GM18502 (cell line): ENCODE measurements around the gene OMD.
"Not testable (repeated sequence)": the region's sequence is repeated elsewhere in the genome, so short reads cannot be mapped to it uniquely, and the experiment has no call there.

Experiments
- ATAC-seq: cut with Tn5 transposase; IDR thresholded peaks from one replicate; pipeline ENCODE4 v1.9.1; 2021; ENCODE audit warnings: mild to moderate bottlenecking; ENCODE audit not compliant: unreplicated experiment, poor library complexity

OMD gene

DNA sequence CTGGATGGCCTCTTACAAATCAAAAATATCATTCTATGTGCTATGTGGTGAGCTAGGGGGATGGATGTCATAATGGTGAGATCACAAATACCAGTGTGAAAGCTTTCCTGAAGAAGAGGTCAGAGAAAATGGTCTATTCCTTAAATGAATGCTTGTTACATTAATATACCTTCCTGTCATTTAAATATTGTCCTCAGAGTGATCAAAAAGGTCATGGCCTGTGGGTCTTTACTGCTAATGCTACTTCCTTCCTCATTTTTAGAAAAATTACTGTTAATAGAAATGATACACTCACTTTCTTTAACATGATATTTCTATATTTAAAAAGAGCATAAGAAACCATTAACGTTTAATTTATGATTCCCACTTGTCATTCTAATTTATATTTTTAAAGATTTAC, 9.7 kb downstream of the OMD start:
- no peak for ATAC-seq

DNA sequence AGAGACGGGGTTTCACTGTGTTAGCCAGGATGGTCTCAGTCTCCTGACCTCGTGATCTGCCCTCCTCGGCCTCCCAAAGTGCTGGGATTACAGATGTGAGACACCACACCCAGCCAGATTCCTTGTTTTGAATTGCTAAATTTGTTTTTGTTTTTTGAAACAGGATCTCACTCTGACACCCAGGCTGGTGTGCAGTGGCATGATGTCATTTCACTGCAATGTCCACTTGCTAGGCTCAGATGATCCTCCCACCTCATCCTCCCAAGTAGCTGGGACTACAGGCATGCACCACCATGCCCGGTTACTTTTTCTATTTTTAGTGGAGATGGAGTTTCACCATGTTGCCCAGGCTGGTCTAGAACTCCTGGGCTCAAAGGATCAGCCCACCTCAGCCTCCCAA, 13.1 kb downstream of the OMD start:
- ATAC-seq: not testable (repeated sequence)

DNA sequence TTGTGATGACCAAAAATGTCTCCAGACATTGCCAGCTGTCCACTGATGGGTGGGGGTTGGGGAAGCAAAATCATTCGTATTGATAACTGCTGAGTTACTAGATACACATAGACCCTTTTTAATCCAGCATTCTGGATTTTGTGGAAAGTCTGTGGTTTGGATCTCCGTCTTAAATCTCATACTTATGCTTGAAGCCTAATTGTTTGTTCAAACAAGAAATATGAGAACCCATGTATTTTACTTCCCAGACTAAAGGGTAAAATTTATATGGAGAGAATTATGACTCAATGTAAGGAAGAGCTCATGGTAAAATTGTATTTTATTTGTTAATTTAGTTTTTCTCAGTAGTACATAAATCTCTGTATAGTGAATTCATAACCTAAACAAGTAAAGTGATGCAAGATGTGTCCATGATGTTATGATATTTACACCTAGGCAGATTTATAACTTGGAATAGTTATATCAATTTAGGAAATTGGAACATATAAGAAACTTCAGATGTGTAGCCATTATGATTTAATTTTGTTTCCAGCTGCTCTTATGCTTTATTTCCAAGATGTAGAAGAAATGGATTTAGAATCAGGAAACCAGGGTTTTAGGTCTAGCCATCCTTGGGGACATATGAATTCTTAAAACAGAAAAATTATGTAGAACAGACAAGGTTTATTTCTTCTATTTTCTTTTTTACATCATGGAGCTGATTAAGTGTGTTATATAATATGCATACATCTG, 15.4 kb downstream of the OMD start:
- no peak for ATAC-seq

DNA sequence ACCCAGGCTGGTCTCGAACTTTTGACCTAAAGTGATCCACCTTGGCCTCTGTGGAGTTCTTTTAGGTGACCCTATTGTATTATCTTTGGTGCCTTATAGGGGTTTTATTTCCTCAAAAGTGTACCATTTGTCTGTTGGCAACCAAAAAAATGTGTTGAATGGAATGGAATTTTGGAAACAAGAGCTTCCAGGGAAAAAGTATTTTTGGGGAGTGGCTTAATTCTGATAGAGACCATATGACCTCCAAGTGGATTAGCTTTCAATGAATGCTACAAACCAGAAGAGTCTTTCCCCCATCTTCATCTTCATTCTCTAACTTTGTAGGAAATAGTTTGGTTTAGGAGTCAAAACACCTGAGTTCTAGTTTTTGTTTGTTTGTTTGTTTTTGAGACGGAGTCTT, 16.5 kb downstream of the OMD start:
- ATAC-seq: no peak

DNA sequence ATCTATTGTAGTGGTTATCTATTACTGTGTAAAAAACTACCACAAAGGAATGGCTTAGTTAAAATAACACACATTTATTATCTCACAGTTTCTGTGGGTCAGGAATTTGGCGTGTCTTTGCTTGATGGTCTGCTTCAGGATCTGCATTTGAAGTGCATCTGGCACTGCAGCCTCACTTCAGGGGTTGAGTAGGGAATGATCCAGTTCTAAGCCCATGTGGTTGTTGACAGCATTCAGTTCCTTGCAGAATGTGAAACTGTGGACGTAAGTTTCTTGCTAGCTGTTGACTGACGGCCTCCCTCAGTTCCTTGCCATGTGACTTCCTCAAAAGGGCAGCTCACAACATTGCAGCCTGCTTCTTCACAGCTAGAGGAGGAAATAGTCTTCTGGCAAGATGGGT, 17.8 kb downstream of the OMD start:
- peak; percentile 74 for ATAC-seq

DNA sequence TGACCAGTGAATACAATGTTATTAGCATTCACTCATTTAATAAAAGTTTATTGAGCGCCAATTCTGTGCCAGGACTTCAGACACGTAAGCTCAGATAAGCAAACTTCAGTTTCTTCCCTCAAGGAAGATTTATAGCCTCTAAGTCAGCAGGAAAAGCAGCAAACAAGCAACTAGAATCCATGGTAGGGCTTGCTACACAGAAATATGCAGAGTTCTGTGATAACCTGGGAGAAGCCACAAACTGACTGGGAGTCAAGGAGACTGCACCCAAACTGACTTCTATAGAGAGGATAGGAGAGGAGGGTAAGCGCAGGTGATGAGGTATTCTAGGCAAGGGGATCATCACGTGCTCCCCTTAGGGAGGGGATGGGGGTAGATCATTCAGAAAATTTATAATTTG, 18.5 kb downstream of the OMD start:
- no peak for ATAC-seq

DNA sequence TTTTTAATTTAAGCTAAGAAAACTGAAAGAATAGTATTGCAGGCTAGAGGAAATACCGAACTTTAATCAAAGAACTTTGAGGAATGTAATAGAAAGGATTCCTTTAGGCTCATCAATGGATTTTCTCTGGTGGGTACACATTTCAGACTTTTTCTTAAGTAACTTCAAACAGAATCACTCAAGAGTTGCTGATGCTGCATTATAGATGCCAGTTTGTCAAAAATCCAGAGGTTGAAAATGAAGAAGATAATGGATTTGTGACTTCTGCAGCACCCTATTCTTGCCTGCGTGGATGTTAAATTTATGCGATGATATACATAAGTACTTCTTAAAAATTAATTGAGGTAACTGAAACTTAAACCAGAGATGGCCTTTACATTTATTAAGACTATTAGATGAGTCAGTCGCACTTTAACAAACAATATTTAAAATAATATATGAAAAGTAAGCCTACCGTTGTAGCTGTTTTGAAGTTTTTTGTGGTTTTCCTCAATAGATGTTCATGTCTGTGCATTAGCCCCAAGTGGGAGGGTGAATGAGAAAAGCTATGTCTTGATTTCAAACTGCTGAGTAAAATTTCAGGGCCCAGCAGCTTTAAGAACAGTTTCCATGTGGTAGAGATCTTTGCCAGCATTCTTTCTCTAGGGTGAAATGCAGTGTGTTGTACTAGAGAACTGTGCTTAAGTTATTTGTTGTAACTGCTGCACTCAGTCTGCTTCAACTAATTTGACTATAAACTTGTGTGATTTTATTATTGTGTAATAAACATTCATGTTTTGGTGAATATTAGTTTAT, 20.0 kb downstream of the OMD start, which contains the start of gene OGN:
Gene OGN (minus strand): TSS at position 537 of the 795 bp plus-strand sequence. CDS start 1,171 bp downstream, outside the sequence.
- no peak for ATAC-seq

DNA sequence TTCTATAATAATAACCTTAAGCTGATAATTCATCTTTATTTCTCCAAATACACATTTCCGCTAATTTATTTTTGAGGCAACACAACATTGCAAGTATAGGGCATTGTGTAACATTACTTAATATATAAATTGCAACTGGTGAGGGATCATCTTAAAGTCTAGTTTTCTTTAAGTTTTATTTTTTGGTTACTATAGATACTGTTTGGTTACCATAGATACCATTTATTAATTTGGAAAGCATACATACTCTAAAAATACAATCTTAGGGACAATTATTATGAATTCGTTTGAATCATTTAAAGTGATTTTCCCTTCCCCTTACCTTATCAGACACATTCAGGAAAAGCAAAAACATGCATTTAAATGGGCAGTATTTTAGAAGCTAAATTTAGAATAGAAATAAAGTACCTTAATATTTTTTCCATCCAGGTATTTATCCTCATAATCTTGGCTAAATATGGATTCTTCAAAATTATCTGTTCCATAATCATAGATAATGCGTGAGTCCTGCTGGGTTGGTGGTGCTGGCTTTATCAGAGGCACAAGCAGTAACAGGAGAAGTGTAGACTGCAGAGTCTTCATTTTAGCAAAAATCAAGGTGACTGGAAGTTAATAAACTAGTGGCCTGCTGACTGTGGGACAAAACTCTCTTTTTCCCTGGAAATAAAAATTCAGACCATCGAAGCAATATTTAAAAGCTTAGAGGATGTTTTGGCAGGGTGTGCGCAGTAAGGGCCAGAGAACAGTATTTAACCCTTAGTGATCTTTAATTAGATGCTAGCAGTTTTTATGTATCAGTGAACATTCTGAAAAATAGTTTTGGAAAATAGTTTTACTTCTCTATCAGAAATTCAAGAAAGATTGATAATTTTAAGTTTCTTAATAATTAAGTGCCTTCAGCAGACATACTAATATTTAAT, 21.2 kb downstream of the OMD start:
- ATAC-seq: no peak

DNA sequence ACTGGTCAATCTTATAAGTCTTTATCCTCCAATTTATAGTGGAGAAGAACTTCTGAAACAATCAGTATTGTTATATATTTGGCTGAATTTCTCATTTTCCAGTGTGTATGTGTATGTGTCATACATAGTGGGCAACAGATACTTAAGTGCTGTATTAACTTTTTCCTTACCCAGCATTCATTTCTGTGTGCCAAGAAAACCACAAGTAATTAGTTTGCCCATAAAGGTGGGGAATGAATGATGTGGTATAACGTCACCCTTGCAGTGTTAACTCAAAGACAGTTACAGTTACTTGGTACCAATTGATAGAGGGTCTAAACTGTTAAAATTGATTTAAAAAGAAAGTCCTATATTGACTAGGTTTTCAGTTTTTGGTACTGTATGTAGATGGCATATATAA, 21.9 kb downstream of the OMD start:
- no peak for ATAC-seq

DNA sequence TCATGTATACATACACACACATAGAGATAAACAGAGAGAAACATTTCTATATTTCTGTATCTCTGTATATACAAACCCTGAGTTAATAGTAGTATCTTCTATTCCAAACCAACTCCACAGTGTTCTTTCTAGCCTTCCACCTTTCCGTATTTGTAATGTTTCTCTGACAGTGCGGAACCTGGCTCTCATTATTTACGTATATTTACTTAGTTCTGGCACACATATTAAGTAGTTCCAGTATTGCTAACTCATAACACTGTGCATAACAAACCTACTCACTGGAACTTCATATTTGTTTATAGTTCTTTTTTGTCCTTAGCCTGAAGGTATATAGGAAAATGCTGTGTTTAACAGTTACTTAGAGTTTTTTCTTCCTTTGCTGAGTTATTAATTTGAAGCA, 26.4 kb downstream of the OMD start:
- no peak for ATAC-seq

DNA sequence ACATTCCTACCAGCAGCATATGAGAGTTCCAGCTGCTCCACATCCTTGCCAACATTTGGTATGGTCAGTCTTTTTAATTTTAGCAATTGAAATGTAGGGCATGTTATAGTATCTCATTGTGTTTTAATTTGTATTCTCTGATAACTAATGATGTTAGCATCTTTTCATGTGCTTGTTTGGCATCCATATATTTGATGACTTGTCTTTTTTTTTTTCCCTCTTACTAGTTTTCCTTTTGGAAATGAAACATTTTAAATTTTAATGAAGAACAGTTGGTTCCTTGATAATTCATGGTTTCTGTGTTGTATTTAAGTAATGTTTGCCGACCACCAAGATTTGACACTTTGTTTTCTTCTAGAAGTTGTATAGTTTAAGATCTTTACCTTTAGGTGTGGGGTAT, 28.7 kb downstream of the OMD start:
- no peak for ATAC-seq

DNA sequence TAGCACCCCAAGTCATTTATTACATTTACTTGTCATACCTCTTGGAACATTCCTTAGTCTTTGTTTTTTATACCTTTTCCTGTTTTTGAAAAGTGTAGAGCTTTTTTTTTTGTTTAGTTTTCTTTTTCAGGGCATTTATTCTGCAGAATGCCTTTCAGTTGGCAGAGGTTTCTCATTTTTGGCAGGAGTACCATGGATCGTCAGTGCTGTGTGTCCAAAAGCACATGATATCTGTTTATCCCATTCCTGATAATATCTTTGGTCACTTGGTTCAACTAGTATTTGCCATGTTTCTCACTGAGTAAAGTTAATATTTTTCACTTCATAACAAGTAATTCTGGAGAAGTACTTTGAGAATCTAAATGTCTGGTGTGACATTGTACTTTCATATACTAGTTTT, 30.6 kb downstream of the OMD start:
- no peak for ATAC-seq

DNA sequence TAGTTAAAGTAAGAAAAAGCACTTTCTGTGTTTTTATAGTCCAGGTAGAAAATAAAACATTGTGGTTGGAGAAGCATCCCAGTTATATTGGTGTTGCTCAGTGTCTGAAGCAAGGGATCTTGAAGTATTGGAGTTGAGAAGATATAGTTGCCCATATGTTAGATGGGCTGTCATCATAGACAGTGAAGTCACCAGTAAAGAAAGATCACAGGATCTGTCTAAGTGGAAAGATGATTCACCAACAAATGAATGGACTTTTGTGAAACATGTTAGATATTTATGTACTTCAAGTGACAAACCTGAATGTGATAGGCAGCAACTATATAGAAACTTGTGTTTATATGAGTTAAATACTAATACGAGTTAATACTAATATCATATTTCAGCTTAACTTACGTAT, 31.6 kb downstream of the OMD start:
- ATAC-seq: no peak

DNA sequence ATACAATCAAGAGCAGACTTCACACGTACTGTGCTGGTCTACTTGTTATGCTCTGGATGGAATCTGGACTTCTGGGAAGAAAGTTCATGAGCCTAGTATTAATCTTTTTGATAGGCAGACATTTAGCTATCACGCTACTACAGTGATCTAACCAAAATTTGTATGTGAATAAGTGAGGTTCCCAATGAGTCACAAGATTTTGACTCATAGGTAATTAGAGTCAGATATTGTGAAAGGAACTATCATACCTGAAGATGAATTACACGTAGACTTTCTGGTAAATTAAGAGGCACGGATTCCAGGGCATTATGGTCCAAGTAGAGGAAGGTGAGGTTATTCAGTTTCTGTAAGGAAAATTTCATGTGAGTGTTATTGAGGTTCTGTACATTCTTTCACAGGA, 38.3 kb downstream of the OMD start:
- no peak for ATAC-seq

DNA sequence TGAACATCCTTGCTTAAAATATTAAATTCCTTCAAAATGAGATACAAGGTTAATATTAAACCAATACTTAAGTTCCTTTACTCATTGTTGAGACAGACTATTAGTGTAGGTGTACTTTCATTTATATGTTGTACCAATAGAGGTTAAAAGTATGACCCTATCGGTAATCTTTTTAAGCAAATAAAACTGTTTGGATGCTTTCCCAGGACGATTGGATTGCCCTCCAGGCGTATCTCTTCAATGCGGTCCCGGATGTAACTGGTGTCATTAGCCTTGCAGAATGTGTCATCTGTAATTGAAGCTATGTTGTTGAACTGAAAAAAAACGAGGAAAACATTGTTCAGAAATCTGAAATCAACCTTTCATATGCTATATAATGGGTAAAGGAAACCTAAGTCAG, 38.8 kb downstream of the OMD start:
- ATAC-seq: no peak

DNA sequence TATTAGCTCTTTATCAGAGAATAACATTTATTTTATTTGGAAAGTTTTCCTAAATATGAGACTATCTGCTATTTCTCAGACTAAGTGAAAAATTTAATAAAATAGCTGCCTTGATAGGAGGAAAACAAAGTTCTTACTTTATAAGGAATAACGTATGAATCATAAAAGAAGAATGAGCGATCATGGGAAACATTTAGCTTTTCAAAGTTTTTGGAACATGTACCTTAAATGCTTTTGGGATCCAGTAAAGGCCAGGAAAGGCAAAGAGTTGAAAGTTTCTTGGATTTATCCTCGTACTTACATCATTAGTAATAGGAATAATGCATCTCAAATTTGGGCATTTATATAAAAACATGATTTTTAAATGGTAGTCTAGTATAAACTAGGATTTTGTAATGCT, 39.3 kb downstream of the OMD start:
- ATAC-seq: no peak

DNA sequence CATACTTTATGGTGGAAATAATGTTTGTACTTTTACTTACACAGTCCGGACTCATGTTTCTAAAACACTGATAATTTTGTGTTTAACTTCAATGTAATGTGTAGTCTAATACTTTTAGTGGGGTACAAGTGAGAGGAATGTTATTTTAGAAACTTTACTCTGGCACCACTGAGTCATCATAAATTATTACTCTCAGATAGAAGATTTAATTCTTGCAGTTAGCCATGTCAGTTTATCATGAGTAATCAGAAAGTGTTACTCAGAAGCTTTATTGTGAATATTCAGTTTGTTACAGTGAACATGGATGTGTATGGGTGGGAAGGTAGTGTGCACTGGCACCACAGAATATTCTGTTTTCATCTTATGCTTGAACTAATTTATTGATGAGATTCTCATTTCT, 39.9 kb downstream of the OMD start:
- ATAC-seq: no peak

DNA sequence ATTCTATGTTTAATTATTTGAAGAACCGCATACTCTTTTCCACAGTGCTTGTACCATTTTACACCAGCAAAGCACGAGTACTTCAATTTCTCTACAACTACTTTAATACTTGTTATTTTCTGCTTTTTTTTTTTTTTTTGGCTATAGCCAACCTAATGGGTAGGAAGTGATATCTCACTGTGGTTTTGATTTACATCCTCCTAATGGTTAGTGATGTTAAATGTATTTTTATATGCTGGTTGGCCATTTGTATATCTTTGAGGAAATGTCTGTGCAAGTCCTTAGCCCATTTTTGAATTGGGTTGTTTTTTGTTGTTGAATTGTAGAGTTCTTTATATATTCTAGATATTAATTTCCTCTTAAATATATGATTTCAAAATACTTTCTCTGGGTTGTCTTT, 42.5 kb downstream of the OMD start:
- ATAC-seq: no peak

DNA sequence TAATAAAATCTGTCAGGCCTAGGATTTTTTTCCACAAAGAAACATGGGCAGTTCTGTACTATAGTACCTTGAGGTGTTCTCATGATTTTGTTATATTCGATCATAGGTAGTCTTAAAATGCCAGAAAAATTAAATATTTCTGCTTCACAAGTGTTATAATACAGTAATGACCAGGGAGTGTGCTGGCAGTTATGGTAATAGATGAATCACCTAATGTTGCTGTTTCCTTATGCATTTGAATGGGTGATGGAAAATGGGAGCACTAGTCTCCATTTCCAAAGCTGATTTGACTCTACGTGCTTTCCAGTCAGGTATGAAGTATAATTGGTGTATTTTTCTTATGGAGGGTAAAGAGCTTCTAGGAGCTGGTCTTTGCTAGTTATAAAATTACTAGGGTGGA, 43.7 kb downstream of the OMD start:
- no peak for ATAC-seq

DNA sequence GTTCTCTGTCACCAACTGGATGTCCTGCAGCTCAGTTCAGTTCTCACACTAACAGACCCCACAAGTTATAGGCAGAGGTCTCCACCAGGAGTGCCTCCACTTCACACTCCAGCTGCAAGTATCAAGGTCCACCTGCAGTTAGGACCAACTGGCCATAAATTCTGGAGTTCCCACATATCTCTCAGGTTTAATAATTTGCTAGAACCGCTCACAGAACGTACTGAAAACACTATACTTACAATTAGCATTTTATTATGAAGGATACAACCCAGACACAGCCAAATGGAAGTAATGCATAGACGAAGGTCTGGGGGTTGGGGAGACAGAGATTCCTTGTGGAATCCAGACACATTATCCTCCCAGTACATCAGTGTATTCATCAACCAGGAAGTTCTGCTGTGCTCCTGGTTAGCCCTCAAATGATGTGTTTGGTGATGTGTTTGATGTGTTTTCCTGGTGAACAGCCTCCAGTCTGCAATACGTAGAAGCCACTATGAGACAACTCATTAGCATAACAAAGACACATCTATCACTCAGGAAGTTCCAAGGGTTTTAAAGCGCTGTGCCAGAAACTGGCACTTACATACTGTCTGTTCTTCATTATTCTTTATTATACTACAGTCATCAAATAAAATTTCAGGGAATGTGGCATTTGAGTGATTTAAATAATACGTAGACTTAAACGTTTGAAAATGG, 45.3 kb downstream of the OMD start:
- ATAC-seq: no peak
